Tongue (tissue), 2 donors: ENCODE measurements around the gene PTPN7. TPM values are rescaled to one million over a fixed set of nuclear protein-coding genes. Genes with fewer than 3 reads are reported as not detected.
"Not testable (repeated sequence)": the region's sequence is repeated elsewhere in the genome, so short reads cannot be mapped to it uniquely, and the experiment has no call there.

Source experiments
- DNase-seq: peaks from one replicate; pipeline ENCODE4 v3.0.0-alpha.2; 2015
- total RNA-seq: library from RNA; depleted of rRNA; stranded (reverse); fragments of >200 nt; gene quantifications from one replicate; pipeline ENCODE4 v1.2.3, GENCODE V29; 2014

The PTPN7 gene
- total RNA-seq, 1 donor from 2014 or later, result 1.5 TPM

DNA sequence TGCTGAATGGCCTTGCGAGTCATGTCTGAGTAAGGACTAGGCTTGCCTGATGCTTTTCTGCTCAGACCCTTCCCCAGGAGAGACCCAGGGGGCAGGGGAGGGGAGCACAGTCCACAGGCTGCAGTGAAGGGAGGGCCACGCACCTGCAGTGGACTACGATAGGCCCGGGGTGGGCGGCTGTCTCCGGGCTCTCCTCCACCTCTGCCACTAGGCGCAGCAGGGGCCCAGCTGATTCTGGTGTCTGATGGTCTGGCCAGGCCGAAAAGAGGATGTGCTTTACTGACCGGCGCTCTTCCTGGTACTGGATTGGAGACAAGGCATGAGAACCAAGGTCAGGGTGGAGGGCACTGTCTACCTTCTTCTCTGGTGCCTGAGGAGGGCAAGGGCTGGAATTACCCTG lies 8.0 kb downstream of the PTPN7 start:
- no peak for DNase-seq

DNA sequence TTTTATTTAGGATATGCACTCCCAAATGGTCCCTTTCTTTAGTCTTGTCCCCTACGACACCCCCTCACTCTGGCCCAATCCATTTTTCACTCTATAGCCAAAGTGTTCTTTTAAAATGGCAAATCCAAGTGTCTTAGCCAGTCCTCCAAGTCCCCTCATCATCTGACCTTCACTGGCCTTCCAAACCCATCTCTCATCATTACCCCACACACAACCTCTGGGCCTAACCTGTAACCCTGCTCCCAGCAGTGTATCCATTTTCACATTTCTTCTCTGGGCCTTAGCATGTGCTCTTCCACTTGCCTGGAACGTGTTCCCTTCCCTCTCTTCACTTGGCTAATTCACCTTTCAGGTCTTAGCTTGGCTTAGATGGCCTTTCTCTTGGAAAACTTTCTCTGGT lies 9.4 kb downstream of the PTPN7 start:
- no peak for DNase-seq

GRCh38 chr1:202150602-202151001 lies 9.8 kb downstream of the PTPN7 start:
- DNase-seq, result no peak

DNA sequence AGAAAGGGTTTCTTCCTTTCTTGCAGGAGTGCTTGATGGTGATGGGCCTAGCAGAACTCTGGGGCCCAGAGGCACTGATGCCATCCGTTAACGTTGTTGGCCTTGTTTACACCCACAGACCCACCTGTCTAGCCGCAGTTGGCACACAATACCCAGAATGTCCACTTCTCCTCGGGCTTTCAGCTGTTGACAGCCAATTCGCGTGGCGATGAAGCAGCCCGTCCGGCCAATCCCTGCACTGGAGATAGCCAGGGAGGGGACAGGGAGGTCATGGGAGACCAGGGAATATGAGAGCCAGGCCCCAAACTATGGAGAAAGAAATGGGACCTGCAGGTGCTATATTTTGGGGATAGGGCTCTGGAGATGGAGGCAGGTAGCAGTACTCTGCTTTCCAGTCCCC lies 10.2 kb downstream of the PTPN7 start:
- DNase-seq, result no peak

- no peak for DNase-seq
Measured at GRCh38 chr1:202149566-202149965, 10.8 kb downstream of the PTPN7 start.

DNA sequence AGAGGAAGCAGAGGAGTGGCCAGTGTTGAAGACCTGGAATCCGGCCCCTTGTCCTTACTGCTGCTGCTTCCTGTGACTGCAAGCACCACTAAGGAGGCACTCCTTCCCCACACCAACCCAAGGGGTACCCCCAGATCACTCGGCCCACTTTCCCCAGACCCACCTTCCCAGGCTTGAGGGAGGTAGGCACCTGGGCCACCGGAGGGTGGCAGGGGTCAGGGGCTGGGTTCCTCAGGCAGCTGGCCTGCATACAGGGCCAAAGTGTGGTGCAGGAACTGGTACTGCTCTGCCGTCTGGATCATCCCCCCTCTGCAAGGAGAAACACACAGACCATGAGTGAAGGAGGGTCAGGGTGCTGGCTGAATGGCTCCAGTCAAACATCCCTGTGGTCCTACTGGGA lies 12.0 kb downstream of the PTPN7 start:
- no peak for DNase-seq

GRCh38 chr1:202146993-202147392 lies 13.4 kb downstream of the PTPN7 start:
- DNase-seq, result no peak

DNA sequence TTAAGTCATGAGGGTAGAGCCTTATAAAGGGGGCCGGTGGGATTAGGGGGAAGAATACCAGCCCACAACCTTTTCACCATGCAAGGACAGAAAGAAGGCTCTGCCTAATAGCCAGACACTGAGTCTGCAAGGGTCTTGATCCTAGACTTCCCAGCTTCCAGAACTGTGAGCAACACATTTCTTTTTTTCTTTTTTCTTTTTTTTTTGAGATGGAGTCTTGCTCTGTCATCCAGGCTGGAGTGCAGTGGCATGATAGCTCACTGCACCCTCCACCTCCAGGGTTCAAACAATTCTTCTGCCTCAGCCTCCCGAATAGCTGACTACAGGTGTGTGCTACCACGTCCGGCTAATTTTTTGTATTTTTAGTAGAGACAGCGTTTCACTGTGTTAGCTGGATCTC lies 14.1 kb downstream of the PTPN7 start:
- no peak for DNase-seq

- not testable (repeated sequence) for DNase-seq
Measured at GRCh38 chr1:202145744-202146140, 14.7 kb downstream of the PTPN7 start.

DNA sequence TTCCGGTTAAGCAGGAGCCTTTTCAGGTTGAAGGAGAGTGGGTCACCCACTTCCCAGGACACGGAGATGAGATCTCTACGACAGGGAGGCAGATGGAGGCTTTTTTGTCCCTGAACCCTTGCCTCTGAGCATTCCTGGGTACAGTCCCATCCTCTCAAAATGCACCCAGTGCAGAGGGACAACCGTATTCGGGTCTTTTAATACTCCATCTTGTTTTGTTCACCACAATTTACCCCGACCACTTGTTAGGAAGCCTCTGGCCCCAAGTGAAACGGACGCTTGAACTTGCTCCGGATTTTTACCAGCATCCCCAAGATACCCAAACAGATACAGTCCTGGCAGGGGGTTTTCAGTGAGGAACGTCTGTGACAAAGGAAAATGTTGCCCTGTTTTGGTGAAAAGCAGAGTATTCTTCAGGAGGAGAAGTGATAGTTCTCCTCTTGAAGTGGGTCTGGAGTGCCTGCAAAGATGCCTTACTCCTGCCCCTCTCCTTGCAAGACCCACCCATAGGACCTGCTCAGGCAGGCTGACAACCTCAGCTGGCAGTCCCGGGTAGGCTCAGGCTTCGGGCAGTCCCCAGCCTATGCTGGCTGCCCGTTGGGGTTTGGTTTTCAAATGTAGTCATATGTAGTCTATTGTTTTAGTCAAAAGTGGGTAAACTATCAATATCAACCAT lies 15.2 kb downstream of the PTPN7 start:
- no peak for DNase-seq

- peak; percentile 78 for DNase-seq
Measured at GRCh38 chr1:202144402-202145067, 15.9 kb downstream of the PTPN7 start, which contains the start of gene ARL8A. TSS of gene ARL8A (minus strand) at chr1:202144737. CDS start at chr1:202144572, 165 bp downstream.

GRCh38 chr1:202143768-202144401 lies 16.5 kb downstream of the PTPN7 start:
- peak; percentile 55 for DNase-seq

DNA sequence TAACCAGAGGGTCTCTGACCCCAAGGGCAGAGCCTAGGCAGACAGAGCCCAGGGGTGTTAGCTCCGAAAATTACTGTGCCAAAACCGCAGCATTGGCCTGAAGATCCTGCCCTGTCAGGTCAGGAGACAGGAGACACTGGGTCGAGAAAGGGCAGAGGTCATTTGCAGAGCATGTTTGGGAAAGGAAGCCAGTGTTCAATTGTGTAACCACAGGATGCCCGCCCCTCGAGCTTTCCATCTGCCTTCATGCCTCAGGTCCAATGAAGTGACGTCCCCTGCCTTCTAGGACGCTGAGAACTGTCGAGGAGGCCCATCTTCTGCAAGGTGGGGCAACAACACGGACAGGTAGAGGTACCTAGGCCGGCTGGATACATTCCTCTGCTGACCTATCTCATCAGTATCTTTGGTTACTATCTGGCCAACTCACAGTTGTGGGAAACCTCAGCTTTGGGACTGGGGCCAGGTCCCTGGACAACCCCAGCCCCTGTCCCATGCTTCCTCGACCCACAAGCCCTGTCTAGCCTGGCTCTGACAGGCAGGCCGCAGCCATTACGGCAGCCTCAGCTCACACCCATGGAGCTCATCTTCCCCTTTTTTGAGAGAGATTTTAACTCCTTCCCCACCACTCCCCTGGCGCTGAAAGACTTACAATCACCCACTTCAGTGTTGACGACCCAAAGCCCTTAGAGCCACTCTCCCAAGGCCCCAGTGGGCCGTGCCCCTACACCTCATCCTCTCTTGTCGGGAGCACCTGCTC lies 17.2 kb downstream of the PTPN7 start:
- peak; percentile 37 for DNase-seq

- DNase-seq, result not testable (repeated sequence)
Measured at GRCh38 chr1:202141468-202141867, 18.9 kb downstream of the PTPN7 start.

DNA sequence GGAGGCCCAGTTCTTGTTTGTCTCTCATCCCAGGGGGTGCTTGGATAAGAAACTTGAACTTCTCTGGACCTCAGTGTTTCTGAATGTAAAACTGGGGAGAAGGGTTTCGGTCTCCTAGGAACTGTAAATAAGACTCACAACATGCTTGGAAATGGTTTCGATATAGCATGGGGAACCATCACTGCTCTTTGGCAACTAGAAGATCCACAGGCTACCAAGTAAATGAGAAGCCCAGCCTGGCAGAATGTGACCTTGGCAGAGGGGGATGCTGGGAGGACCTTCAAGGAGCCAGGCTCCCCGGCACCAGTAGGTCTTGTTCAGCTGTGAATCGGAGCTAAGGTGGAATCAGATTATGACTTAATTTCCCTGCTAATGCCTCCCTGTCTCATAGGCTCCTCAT lies 19.6 kb downstream of the PTPN7 start:
- DNase-seq, result no peak

DNA sequence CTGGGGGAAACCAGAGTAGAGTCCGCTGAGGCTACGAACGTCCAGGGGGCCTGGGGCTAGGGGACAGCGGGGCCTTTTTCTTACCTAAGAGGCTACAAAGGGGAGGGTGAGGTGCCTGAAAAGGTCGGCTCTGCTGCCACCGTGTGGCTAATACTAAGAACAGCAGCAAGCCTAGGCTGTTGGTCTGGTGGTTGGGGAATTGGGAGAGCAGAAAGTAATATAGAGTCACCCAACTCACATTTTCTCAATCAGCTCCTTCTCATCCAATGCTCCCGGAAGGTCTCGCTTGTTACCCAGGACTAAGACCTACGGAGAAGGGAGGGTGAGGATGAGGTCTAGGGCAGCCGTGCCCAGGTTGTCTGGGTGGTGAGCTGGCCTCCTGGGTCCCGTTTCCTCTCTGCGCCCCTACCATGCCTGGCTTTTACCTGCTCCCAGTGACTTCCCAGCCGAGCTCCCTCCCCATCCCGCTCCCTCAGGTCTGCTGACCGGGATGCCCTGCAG lies 25.1 kb downstream of the PTPN7 start:
- DNase-seq, result peak; percentile 79

GRCh38 chr1:202134645-202135172 lies 25.7 kb downstream of the PTPN7 start:
- no peak for DNase-seq

- DNase-seq, result no peak
Measured at GRCh38 chr1:202133989-202134388, 26.4 kb downstream of the PTPN7 start.

GRCh38 chr1:202133496-202133895 lies 26.9 kb downstream of the PTPN7 start:
- DNase-seq, result no peak

DNA sequence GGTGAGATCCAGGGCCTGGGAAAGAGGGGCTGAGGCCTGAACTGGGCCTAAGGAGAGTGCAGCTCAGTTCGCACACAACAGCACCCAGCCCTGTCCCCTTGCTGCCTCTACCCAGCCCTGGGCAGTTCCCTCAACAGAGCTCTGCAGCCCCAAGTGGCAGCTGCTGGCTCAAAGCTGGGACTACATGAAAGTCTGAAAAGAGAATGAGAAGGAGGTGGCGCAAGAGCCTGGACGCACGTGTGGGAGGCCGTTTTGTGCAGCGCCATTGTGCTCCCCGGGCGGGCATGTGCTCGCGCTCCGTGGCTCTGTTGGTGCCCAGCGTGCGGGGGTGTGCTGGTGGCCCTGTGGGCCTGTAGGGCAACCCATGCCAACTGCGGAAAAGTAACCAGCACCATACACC lies 27.4 kb downstream of the PTPN7 start:
- no peak for DNase-seq

DNA sequence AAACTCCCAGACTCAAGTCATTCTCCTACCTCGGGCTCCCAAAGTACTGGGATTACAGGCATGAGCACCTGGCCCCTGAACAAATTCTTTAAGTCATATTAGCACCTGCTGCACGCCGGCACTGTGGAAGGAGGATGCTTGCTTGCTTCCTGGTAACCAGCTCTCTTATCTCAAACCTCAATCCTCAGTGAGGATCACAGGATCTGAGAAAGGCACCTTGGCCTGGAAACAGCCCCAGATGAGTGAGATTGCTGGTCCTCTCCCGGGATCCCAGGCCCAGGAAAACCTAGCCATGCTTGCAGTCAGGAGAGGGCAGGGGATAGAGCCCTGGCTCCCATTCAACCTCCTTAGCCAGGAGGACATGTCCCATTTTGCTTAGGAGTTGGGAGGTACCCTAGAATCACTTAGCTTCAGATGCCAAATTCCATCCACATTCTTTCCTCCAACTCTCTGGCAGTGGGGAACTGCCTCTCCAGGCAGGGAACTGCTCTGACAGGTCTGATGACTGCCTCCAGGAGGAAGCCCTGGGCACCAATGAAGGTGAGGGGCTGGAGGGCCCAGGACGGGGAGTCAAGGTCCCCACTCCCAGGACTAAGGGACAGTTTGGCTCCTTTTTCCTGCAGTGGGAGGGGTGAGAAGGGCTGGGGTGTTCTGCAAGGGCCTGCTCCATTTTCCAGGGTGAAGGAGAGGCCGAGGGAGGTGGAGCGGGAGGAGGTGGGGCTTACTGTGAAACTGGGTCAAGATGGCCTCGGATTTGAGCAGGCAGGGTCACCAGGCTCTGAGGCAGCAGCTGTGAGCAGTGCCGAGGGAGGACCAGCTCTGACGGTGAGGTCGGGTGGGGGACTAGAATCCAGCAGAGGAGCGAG lies 28.2 kb downstream of the PTPN7 start:
- no peak for DNase-seq
